Coronary artery (tissue), 2 donors: ENCODE measurements around the gene MIPOL1.

Experiments used
- DNase-seq: peaks from one replicate; pipeline ENCODE4 v3.0.0-alpha.2; 2017; ENCODE audit warnings: low spot score
- H3K27ac ChIP-seq, 2 donors: fragments of 200-600 bp; sonication (generic); one replicate each; pipeline ENCODE4 v1.5.1; 2016 to 2019
- H3K4me3 ChIP-seq: fragments of 200-600 bp; sonication (generic); 2 replicates; pipeline ENCODE4 v1.5.1; 2016; ENCODE audit warnings: mild to moderate bottlenecking, moderate library complexity
- CTCF ChIP-seq: fragments of 200-600 bp; sonication (generic); IDR thresholded peaks from one replicate; pipeline ENCODE4 v1.5.1; 2019; ENCODE audit warnings: antibody characterized with exemption

MIPOL1 gene

DNA sequence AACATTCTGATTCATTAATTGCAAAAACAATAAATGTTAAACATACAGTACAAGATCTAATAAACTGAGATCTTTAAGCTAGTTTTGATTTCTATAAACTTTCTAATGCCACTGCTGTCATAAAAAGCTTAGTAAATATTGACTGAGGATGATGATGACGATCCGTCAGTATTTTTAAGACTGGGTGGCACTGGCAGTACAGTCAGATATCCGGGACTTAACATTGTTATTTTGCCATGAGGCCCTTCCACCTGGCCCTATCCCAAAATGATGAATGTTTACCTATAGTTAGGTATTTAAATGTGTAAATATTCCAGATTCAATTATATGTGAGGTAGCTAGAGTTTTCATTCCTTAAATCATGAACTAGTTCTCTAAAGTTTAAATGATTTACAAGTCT is 238.8 kb downstream of the MIPOL1 start:
- Histone ChIP-seq H3K27ac (no peak overlapping the region), H3K4me3 (no peak overlapping the region)
- no peak for DNase-seq
- TF ChIP-seq CTCF: no peak

GRCh38 chr14:37437490-37437889 is 239.8 kb downstream of the MIPOL1 start:
- no peak for DNase-seq
- H3K4me3 ChIP-seq: no peak overlapping the region
- TF ChIP-seq CTCF: no peak
- H3K27ac ChIP-seq: no peak overlapping the region

- DNase-seq: no peak
- no peak for TF ChIP-seq CTCF
- Histone ChIP-seq H3K4me3 (no peak overlapping the region), H3K27ac (no peak overlapping the region)
Observed at GRCh38 chr14:37438444-37438843, 240.7 kb downstream of the MIPOL1 start.

DNA sequence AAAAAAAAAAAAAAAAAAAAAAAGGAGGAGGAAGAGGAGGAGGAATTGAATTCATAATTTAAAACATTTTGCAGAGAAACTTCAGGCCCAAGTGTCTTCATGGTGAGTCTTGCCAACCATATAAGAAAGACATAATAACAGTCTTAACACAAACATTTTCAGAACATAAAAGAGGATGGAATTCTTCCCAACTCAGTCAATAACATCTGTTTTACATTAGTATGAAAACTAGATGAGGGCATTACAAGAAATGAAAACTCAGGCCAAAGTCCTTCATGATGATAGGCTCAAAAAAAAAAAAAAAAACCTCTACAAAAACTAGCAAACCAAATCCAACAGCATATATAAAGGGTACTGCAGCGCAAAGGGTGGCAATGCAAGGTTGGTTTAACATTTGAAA is 245.7 kb downstream of the MIPOL1 start:
- no peak for TF ChIP-seq CTCF
- no peak overlapping the region for H3K27ac ChIP-seq
- DNase-seq: no peak
- no peak overlapping the region for H3K4me3 ChIP-seq

GRCh38 chr14:37447883-37448391 is 250.2 kb downstream of the MIPOL1 start:
- TF ChIP-seq CTCF: no peak
- no peak for DNase-seq
- no peak overlapping the region for H3K27ac ChIP-seq
- no peak overlapping the region for H3K4me3 ChIP-seq

DNA sequence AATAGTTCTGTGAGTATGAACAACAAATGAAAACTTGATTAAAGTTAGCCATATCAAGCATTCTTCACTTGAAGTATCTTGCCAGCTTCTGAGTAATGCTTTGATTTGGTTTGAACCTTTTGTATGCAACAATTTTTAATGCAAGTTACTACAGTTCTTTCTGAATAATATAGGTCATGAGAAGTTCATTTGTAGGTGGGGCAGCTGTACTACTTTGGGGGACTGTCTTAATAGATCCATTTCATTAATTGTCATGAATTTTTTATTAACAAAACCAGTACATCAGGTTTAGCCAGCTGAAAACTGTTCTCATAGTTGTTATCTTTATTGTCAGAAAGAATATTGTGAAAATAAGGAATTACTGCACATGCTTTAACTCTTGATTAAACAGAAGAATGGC is 254.6 kb downstream of the MIPOL1 start:
- DNase-seq: no peak
- Histone ChIP-seq H3K27ac (no peak overlapping the region), H3K4me3 (no peak overlapping the region)
- no peak for TF ChIP-seq CTCF

GRCh38 chr14:37453985-37454384 is 256.2 kb downstream of the MIPOL1 start:
- TF ChIP-seq CTCF: no peak
- H3K27ac ChIP-seq: no peak overlapping the region
- DNase-seq: no peak
- no peak overlapping the region for H3K4me3 ChIP-seq
